Measurements from ENCODE around the gene LTC4S.
"Not testable (repeated sequence)": the region's sequence is repeated elsewhere in the genome, so short reads cannot be mapped to it uniquely, and the experiment has no call there.

LTC4S gene

DNA sequence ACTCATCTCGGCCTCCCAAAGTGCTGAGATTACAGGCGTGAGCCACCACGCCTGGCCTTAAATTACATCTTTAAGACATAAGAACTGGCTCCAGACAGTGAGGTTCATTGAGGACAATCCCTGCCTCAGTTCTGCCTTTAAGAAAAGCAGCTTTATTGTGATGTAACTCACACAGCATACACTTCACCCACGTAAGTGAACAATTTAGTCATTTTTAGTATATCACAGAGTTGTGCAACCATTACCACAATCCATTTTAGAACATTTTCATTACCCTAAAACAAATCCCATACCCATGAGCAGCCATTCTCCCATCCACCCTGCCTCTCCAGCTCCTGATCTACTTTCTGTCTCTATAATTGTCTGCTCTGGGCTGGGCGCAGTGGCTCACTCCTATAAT lies 24.0 kb upstream of the LTC4S start:
- no peak for DNase-seq (ENCODE audit: low read depth)

DNA sequence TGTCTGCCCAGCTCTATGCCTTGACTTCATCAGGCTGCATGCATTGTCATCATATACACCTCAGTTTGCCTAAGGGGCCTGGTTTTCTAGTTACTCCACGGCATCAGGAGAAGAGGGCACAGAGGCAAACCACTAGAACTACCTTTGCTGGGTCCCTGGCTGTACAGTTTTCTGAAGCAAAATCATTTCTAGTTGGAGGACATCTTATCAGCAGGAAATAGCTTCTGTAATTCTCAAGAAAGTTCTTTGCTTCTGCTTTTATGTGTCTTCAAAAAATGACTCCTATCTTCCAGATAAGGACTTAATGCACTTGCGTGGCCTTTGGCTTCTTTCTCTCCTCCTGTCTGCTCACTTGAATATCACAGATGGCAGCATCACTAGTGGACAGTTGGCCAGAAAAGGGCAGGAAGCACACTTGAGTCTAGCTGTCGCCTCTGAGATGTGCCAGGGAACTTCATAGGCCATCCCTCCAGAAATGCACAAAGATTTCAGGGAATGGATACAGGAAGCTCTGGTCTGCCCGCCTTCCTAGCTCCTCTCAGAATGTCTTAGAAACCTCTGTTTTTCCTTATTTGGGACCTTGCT lies 22.4 kb upstream of the LTC4S start:
- no peak for DNase-seq (ENCODE audit: low read depth)

DNA sequence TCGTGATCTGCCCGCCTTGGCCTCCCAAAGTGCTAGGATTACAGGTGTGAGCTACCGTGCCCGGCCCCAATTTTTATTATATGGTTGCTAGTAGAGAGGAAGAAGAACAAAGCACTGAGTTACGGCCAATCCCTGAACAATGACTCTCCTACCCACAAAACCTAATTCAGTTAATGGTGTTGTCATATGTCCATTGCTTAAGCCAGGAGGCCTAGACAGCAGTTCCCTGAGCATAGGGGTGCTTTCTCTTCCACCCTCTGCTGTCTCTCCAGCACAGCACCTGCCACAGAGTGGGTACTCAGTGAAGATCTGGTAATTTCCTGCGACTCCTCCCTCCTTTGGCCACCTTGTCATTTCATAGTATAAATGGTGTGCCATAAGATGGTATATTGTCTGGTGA lies 21.4 kb upstream of the LTC4S start:
- DNase-seq (ENCODE audit: low read depth) = no peak

DNA sequence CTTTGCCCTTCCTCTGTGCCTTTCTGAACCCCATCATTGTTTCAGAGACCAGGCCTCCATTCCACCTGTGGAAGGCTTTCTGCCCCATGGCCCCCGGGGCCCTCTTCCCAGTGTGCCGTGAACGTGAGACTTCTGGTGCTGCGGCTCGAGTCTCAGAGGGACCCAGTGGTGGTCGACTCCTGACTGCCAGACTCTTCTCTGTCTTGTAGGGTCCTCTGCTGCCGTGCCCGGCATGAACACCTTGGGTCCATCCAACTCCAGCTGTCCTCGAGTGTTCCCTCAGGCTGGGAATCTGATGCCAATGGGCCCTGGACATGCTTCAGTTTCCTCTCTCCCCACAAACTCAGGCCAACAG lies 20.1 kb upstream of the LTC4S start:
- DNase-seq (ENCODE audit: low read depth) = no peak

DNA sequence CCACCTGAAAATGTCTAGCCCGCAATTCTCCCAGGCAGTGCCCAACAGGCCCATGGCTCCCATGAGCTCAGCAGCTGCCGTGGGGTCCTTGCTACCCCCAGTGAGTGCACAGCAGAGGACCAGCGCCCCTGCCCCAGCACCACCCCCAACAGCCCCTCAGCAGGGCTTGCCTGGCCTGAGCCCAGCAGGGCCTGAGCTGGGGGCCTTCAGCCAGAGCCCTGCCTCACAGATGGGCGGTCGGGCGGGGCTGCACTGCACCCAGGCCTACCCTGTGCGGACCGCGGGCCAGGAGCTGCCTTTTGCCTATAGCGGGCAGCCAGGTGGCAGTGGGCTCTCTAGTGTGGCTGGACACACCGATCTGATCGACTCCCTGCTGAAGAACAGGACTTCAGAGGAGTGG lies 19.3 kb upstream of the LTC4S start:
- no peak for DNase-seq (ENCODE audit: low read depth)

GRCh38 chr5:179776411-179776938 lies 17.3 kb upstream of the LTC4S start:
- no peak for DNase-seq (ENCODE audit: low read depth)

- no peak for DNase-seq (ENCODE audit: low read depth)
Measured at GRCh38 chr5:179777456-179777855, 16.3 kb upstream of the LTC4S start.

- no peak for DNase-seq (ENCODE audit: low read depth)
Measured at GRCh38 chr5:179777909-179778308, 15.9 kb upstream of the LTC4S start.

- no peak for DNase-seq (ENCODE audit: low read depth)
Measured at GRCh38 chr5:179778591-179778990, 15.2 kb upstream of the LTC4S start.

- DNase-seq (ENCODE audit: low read depth) = no peak
Measured at GRCh38 chr5:179779826-179780225, 14.0 kb upstream of the LTC4S start.

DNA sequence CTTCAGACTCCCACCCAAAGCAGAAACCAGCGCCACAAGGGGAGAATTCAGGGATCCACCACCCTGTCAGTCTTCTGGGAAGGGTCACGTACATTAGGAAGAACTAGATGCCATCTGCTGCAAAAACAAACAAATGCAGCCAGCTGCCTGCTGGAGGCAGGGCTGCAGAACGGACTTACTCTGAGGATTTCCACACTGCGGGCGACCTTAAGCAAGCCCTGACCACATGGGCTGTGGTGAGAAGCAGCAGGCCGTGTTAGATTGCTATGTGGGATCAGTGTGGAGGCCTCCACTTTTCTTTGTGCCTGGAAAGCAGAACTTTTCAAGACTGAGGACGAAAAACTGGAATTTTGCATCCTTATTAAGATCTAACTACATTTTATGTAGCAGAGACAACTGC lies 13.4 kb upstream of the LTC4S start:
- no peak for DNase-seq (ENCODE audit: low read depth)

- no peak for DNase-seq (ENCODE audit: low read depth)
Measured at GRCh38 chr5:179781846-179782245, 11.9 kb upstream of the LTC4S start.

GRCh38 chr5:179783128-179783527 lies 10.7 kb upstream of the LTC4S start:
- no peak for DNase-seq (ENCODE audit: low read depth)

DNA sequence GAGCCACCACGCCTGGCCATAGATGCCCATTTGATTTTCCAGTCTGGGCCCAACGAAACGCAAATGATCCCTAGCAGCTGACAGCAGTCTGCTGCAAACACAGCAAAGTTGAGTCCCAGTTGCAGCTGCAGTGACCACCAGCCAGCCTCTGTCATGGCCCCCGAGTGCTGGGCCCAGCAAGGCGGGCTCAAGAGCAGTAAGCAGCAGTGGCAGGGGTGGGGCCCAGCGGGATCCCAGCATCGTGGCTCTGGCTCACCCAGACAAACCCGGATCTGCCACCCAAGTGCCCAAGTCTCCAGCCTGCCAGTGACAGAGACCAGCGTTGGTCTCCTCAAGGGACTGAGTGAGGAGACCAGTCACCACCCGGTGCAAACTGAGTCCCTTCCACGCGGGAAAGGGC lies 6.9 kb upstream of the LTC4S start:
- DNase-seq (ENCODE audit: low read depth) = no peak

DNA sequence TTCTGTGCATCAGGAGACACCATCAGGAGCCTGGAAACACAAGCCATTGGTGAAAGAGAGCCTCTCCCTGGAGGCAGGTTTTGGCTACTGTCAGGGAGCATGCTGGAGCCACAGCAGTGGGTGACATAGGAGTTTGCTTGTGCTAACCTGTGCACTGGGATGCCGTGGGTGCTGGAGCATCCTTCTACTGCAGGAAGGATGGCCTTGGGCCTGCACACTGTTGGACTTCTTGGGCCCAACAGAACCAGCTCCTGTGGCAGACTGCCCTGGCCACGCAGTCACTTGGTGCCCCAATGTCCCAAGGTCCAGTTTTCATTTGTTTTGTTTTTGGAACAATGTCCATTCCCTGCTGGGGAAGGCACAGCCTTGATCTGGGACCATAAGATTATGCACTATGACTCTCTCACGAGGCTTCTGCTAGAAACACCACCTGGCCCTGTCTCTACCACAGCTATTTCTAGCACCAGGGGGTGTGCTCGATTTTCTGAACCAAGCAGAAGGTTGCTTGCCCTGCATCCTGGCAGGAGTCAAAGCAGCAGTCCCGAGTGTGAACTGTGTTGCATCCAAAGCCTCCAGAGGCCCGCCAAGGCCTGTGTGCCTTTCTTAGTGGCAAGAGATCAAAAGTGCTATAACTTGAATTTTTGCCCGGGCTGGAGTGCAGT lies 5.5 kb upstream of the LTC4S start:
- no peak for DNase-seq (ENCODE audit: low read depth)

DNA sequence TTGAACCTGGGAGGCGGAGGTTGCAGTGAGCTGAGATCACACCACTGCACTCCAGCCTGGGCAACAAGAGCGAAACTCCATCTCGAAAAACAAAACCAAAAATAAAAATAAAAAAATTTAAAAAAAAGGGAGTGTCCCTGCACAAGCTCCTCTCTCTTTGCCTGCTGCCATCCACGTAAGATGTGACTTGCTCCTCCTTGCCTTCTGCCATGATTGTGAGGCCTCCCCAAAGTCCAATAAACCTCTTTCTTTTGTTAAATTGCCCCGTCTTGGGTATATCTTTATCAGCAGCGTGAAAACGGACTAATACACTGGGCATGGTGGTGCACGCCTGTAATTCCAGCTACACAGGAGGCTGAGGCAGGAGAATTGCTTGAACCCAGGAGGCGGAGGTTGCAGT lies 4.5 kb upstream of the LTC4S start:
- DNase-seq (ENCODE audit: low read depth) = not testable (repeated sequence)

DNA sequence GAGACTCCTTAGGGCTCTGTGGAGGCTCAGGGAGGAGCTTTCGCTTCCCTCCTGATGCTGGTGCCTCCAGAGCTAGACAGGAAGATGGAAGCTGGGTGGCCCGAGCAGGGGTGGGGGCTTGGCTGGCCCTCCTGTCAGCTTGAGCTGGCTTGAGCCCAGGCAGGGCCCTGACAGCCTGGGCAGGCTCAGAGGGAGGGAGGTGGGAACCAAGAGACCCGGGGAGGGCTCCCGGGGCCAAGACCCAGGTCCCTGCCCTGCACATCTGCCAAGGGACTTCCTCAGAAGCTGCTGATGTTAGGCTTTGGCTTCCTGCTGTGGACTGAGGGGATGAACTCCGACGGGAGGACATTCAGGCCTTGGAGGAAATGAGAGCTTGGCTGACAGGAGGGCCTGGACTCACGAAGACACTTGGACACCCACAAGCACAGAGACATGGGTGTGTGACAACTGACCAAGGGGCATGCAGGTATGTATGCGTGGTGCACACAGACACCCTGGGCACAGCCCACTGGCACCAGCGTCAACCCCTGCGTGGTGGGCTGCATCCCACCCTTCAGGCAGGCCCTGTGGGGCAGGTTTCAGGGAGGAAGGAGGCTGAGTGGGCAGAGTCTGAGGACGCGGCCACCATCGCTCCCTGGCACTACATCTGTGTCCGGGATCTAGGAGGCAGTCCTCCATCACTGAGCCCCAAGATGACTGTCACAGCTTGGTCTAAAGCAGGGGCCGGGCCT lies 1.7 kb upstream of the LTC4S start:
- no peak for DNase-seq (ENCODE audit: low read depth)

- no peak for DNase-seq (ENCODE audit: low read depth)
Measured at GRCh38 chr5:179792612-179793467, 946 bp upstream of the LTC4S start.

- DNase-seq (ENCODE audit: low read depth) = no peak
Measured at GRCh38 chr5:179794171-179794570, 385 bp downstream of the LTC4S start.

- no peak for DNase-seq (ENCODE audit: low read depth)
Measured at GRCh38 chr5:179794575-179794974, 789 bp downstream of the LTC4S start.

DNA sequence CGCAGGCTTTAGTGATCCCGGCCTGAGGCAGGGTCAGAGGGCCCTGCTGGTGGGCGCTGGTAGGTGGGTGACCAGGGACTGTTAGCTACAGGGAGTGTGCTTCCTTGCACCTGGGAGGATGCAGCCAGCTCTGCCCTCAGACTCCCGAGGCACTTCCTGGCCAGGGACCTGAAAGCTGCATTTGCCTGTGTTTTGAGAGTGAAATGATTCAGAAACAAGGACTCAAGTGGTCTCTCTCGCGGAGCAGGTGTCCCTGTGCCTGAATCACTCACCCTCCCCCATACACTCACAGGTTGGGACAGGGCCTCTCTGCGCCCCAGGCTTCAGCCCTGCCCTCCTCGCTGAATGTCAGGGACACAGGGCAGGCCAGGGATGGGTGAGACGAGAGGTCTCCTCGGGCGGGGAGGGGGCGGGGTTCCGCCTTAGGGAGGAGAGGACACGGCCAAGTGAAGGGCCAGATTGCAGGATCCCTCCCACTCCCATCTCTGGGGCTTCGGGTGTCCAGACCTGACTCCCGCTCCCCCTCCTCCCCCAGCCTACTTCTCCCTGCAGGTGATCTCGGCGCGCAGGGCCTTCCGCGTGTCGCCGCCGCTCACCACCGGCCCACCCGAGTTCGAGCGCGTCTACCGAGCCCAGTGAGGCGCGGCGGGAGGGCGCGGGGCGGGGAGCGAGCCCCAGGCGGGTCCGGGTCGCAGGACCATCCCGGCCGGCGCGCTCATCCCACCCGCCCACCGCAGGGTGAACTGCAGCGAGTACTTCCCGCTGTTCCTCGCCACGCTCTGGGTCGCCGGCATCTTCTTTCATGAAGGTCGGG lies 1.5 kb downstream of the LTC4S start:
- DNase-seq (ENCODE audit: low read depth) = no peak

Data from stimulated activated CD8-positive, alpha-beta memory T cell treated with anti-CD3 and anti-CD28 coated beads, Interleukin-15, amount 100 ng/mL, for 1 hour (primary cell).